GM18508 (cell line): Measurements from ENCODE around the gene HPF1.
"Not testable (repeated sequence)": the region's sequence is repeated elsewhere in the genome, so short reads cannot be mapped to it uniquely, and the experiment has no call there.

Experiments used
- ATAC-seq: cut with Tn5 transposase; IDR thresholded peaks from one replicate; pipeline ENCODE4 v1.9.1; 2021; ENCODE audit warnings: moderate number of reproducible peaks; ENCODE audit not compliant: insufficient read depth, unreplicated experiment

HPF1 gene

GRCh38 chr4:169744601-169745000, 13.1 kb downstream of the HPF1 start:
- no peak for ATAC-seq

GRCh38 chr4:169741569-169741968, 16.2 kb downstream of the HPF1 start:
- ATAC-seq: no peak

- not testable (repeated sequence) for ATAC-seq
Observed at GRCh38 chr4:169738604-169739003, 19.1 kb downstream of the HPF1 start.

GRCh38 chr4:169730564-169730963, 27.2 kb downstream of the HPF1 start:
- ATAC-seq: no peak

- no peak for ATAC-seq
Observed at GRCh38 chr4:169727616-169728015, 30.1 kb downstream of the HPF1 start.

- no peak for ATAC-seq
Observed at GRCh38 chr4:169724260-169724659, 33.5 kb downstream of the HPF1 start.

GRCh38 chr4:169723207-169723965, 34.4 kb downstream of the HPF1 start:
- no peak for ATAC-seq

- no peak for ATAC-seq
Observed at GRCh38 chr4:169720529-169720928, 37.2 kb downstream of the HPF1 start.

GRCh38 chr4:169716677-169717076, 41.1 kb downstream of the HPF1 start:
- ATAC-seq: no peak

GRCh38 chr4:169715826-169716225, 41.9 kb downstream of the HPF1 start:
- no peak for ATAC-seq

- no peak for ATAC-seq
Observed at GRCh38 chr4:169707958-169708643, 49.6 kb downstream of the HPF1 start.

GRCh38 chr4:169698331-169698730, 59.4 kb downstream of the HPF1 start:
- ATAC-seq: no peak

- no peak for ATAC-seq
Observed at GRCh38 chr4:169690787-169691186, 67.0 kb downstream of the HPF1 start.

- no peak for ATAC-seq
Observed at GRCh38 chr4:169689681-169690080, 68.1 kb downstream of the HPF1 start.

GRCh38 chr4:169682372-169683047, 75.2 kb downstream of the HPF1 start:
- no peak for ATAC-seq
